Urothelium cell line (cell line): ENCODE measurements around the gene TEX11.
"Not testable (repeated sequence)": the region's sequence is repeated elsewhere in the genome, so short reads cannot be mapped to it uniquely, and the experiment has no call there.

ENCODE experiments used
- DNase-seq: peaks from one replicate; pipeline ENCODE4 v3.0.0; 2011; ENCODE audit warnings: low spot score, mixed read lengths
- FAIRE-seq: peaks from 2 replicates; lab custom pipeline; 2011; peaks lifted over from hg19 to GRCh38; lab: Jason Lieb, UNC

The TEX11 gene

GRCh38 chrX:70769659-70770227 is 138.8 kb downstream of the TEX11 start:
- DNase-seq (no peak), FAIRE-seq (no peak)

- no peak for FAIRE-seq
- no peak for DNase-seq
These were observed 146.2 kb downstream of the TEX11 start for GRCh38 chrX:70762285-70762684.

GRCh38 chrX:70755850-70756249 is 152.7 kb downstream of the TEX11 start:
- DNase-seq (no peak), FAIRE-seq (no peak)

- FAIRE-seq, result no peak
- DNase-seq, result no peak
These were observed 154.2 kb downstream of the TEX11 start for GRCh38 chrX:70754169-70754848.

GRCh38 chrX:70733774-70734173 is 174.7 kb downstream of the TEX11 start:
- not testable (repeated sequence) for FAIRE-seq

GRCh38 chrX:70727961-70728360 is 180.6 kb downstream of the TEX11 start:
- FAIRE-seq, result not testable (repeated sequence)

More at GRCh38 chrX:70733774-70734173, 174.7 kb downstream of the TEX11 start:
- not testable (repeated sequence) for DNase-seq

GRCh38 chrX:70720721-70721120 is 187.8 kb downstream of the TEX11 start:
- FAIRE-seq (no peak), DNase-seq (peak; percentile 4)

More at GRCh38 chrX:70727961-70728360, 180.6 kb downstream of the TEX11 start:
- not testable (repeated sequence) for DNase-seq

GRCh38 chrX:70711336-70711735 is 197.2 kb downstream of the TEX11 start:
- not testable (repeated sequence) for FAIRE-seq, DNase-seq

GRCh38 chrX:70694339-70695122 is 214.0 kb downstream of the TEX11 start:
- DNase-seq (no peak), FAIRE-seq (no peak)

GRCh38 chrX:70679455-70679854 is 229.1 kb downstream of the TEX11 start:
- not testable (repeated sequence) for FAIRE-seq, DNase-seq

- FAIRE-seq (no peak), DNase-seq (no peak)
These were observed 233.2 kb downstream of the TEX11 start for GRCh38 chrX:70675284-70675683.

- FAIRE-seq (no peak), DNase-seq (no peak)
These were observed 236.2 kb downstream of the TEX11 start for GRCh38 chrX:70672326-70672725.

GRCh38 chrX:70669120-70669519 is 239.4 kb downstream of the TEX11 start:
- DNase-seq (no peak), FAIRE-seq (no peak)

- peak; percentile 18 for DNase-seq
- FAIRE-seq, result no peak
These were observed 243.8 kb downstream of the TEX11 start for GRCh38 chrX:70664726-70665125.

- not testable (repeated sequence) for FAIRE-seq, DNase-seq
These were observed 247.4 kb downstream of the TEX11 start for GRCh38 chrX:70661124-70661523.

GRCh38 chrX:70657546-70657945 is 251.0 kb downstream of the TEX11 start:
- FAIRE-seq, DNase-seq: not testable (repeated sequence)

GRCh38 chrX:70656304-70656703 is 252.2 kb downstream of the TEX11 start:
- DNase-seq (no peak), FAIRE-seq (no peak)

GRCh38 chrX:70647910-70648309 is 260.6 kb downstream of the TEX11 start:
- DNase-seq, FAIRE-seq: not testable (repeated sequence)

GRCh38 chrX:70636218-70636617 is 272.3 kb downstream of the TEX11 start:
- FAIRE-seq (no peak), DNase-seq (no peak)

- DNase-seq (no peak), FAIRE-seq (no peak)
These were observed 272.8 kb downstream of the TEX11 start for GRCh38 chrX:70635669-70636068.

- no peak for FAIRE-seq
These were observed 273.3 kb downstream of the TEX11 start for GRCh38 chrX:70635227-70635626.

GRCh38 chrX:70621743-70622142 is 286.8 kb downstream of the TEX11 start:
- no peak for DNase-seq
- FAIRE-seq, result no peak

More at GRCh38 chrX:70635227-70635626, 273.3 kb downstream of the TEX11 start:
- DNase-seq, result peak; percentile 2
